Neural cell (in vitro differentiated cells): ENCODE data around the gene PGLYRP1. TPM values are rescaled to one million over a fixed set of nuclear protein-coding genes. Genes with fewer than 3 reads are reported as not detected.

Experiments used
- H2AFZ ChIP-seq: fragments of 200-600, 300-800 bp; sonication (generic), shearing (Covaris generic); 2 replicates; pipeline ENCODE4 v1.6.0; 2014; ENCODE audit warnings: low read depth, mild to moderate bottlenecking, antibody characterized with exemption, low read length, moderate library complexity
- H3F3A ChIP-seq: fragments of 200-600 bp; shearing (Covaris generic); 2 replicates; pipeline ENCODE4 v1.6.1; 2016; ENCODE audit warnings: mild to moderate bottlenecking, moderate library complexity, mixed read lengths, antibody characterized with exemption, low read length; ENCODE audit not compliant: insufficient read depth, poor library complexity, severe bottlenecking
- H3K27ac ChIP-seq: fragments of 200-600, 300-800 bp; sonication (generic), shearing (Covaris generic); 2 replicates; pipeline ENCODE4 v1.5.1; 2014; ENCODE audit warnings: mild to moderate bottlenecking, low read length, moderate library complexity
- H3K27me3 ChIP-seq: fragments of 300-800, 200-600 bp; sonication (generic), shearing (Covaris generic); 2 replicates; pipeline ENCODE4 v1.6.0; 2014; ENCODE audit warnings: mild to moderate bottlenecking, low read depth, low read length, moderate library complexity; ENCODE audit not compliant: insufficient read depth
- H3K36me3 ChIP-seq: fragments of 300-800, 200-600 bp; sonication (generic), shearing (Covaris generic); 2 replicates; pipeline ENCODE4 v1.5.1; 2014; ENCODE audit warnings: mild to moderate bottlenecking, antibody characterized with exemption, low read length, moderate library complexity; ENCODE audit not compliant: insufficient read depth
- H3K4me2 ChIP-seq: fragments of 300-800, 200-600 bp; sonication (generic), shearing (Covaris generic); 2 replicates; pipeline ENCODE4 v1.6.0; 2014; ENCODE audit warnings: mild to moderate bottlenecking, low read length
- H3K4me3 ChIP-seq: fragments of 300-800, 200-600 bp; sonication (generic), shearing (Covaris generic); 2 replicates; pipeline ENCODE4 v1.5.1; 2014; ENCODE audit warnings: mild to moderate bottlenecking, low read length, moderate library complexity
- H3K79me2 ChIP-seq: fragments of 200-600 bp; shearing (Covaris generic); replicated peaks from 2 replicates; pipeline ENCODE4 v1.6.0; 2014; ENCODE audit warnings: mild to moderate bottlenecking, low read length, moderate library complexity; ENCODE audit not compliant: insufficient read depth
- H3K9ac ChIP-seq: fragments of 300-800, 200-600 bp; sonication (generic), shearing (Covaris generic); 2 replicates; pipeline ENCODE4 v1.6.1; 2016; ENCODE audit warnings: mild to moderate bottlenecking, low read length, mixed read lengths
- H3K9me2 ChIP-seq: fragments of 200-600 bp; shearing (Covaris generic); 2 replicates; pipeline ENCODE4 v1.6.1; 2016; ENCODE audit warnings: mild to moderate bottlenecking, low read length, mixed read lengths; ENCODE audit not compliant: insufficient read depth
- H3K9me3 ChIP-seq: fragments of 200-600, 300-800 bp; sonication (generic), shearing (Covaris generic); 2 replicates; pipeline ENCODE4 v1.6.1; 2016; ENCODE audit warnings: mild to moderate bottlenecking, mixed run types, low read length, moderate library complexity, mixed read lengths
- H4K20me1 ChIP-seq: fragments of 200-600 bp; shearing (Covaris generic); 2 replicates; pipeline ENCODE4 v1.6.1; 2016; ENCODE audit warnings: mild to moderate bottlenecking, mixed run types; ENCODE audit not compliant: insufficient read depth
- EP300 ChIP-seq: fragments of 450-650 bp; conservative IDR thresholded peaks from 2 replicates; pipeline ENCODE4 v1.6.1; 2014; ENCODE audit warnings: antibody characterized with exemption, mild to moderate bottlenecking, moderate library complexity; ENCODE audit not compliant: poor library complexity, severe bottlenecking
- EZH2 ChIP-seq: fragments of 200-600, 300-800 bp; shearing (Covaris generic), sonication (generic); IDR thresholded peaks from 2 replicates; pipeline ENCODE4 v1.6.1; 2014; ENCODE audit warnings: antibody characterized with exemption, low read length, borderline replicate concordance, mild to moderate bottlenecking; ENCODE audit not compliant: insufficient read depth, poor library complexity, severe bottlenecking
- MXI1 ChIP-seq: fragments of 450-650 bp; conservative IDR thresholded peaks from 2 replicates; pipeline ENCODE4 v1.6.1; 2014; ENCODE audit warnings: antibody characterized with exemption, mild to moderate bottlenecking; ENCODE audit not compliant: poor library complexity, severe bottlenecking
- POLR2AphosphoS5 ChIP-seq: IDR thresholded peaks from 2 replicates; pipeline ENCODE4 v1.6.1; 2012
- RAD21 ChIP-seq: fragments of 450-650 bp; conservative IDR thresholded peaks from 2 replicates; pipeline ENCODE4 v1.6.1; 2014; ENCODE audit warnings: antibody characterized with exemption, mild to moderate bottlenecking, moderate library complexity
- SMC3 ChIP-seq: fragments of 450-650 bp; conservative IDR thresholded peaks from 2 replicates; pipeline ENCODE4 v1.6.1; 2014; ENCODE audit warnings: antibody characterized with exemption, mild to moderate bottlenecking, moderate library complexity; ENCODE audit not compliant: poor library complexity
- TAF1 ChIP-seq: IDR thresholded peaks from 2 replicates; pipeline ENCODE4 v1.6.1; 2012; ENCODE audit warnings: low read depth
- polyA plus RNA-seq: library from polyadenylated mRNA; depleted of rRNA; stranded (reverse); fragments of >200 nt; gene quantifications from 2 replicates; pipeline ENCODE4 v1.2.3, GENCODE V29; 2014
- TF ChIP-seq, protein P1 (sequence below): IDR thresholded peaks from 2 replicates; pipeline ENCODE4 v1.6.1; 2012; ENCODE audit warnings: borderline replicate concordance
- TF ChIP-seq, protein P2 (sequence below): fragments of 450-650 bp; IDR thresholded peaks from 2 replicates; pipeline ENCODE4 v1.5.1; 2014; ENCODE audit warnings: antibody characterized with exemption, mild to moderate bottlenecking, moderate library complexity; ENCODE audit not compliant: poor library complexity, severe bottlenecking

Gene PGLYRP1
- polyA plus RNA-seq, 1 donor from 2014 or later, result not detected

DNA sequence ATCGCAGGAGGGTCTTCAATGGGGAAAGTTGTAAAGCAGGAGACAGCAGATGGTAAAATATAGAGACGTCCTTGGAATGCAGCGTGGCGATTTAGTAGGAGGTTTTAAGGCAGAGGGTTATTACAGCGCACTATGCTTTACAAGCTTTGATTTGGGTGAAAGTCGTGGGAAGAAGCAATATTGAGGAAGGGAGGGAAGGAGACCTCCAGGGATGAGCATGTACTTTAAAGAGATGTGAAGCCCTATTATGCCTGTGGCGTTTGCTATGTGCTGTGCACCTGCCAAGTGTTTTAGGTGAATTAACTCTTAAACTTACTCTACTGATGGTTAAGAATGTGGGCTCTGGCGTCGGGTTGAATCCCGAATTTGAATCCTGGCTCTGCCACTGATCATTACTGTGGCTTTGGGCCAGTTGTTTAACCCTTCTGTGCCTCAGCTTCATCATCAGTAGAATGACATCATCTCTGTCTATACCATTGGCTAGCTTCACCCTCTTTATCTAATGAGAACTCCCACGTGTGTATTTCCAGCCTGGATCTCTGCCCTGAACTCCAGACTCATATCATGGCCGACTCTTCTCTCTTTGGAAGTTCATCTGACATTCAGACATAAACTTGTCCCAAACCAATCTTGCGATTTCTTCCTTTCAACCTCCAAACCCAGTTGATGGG is 27.0 kb downstream of the PGLYRP1 start:
- H3K9me2 ChIP-seq, result no peaks in the 10 kb centered on the region

DNA sequence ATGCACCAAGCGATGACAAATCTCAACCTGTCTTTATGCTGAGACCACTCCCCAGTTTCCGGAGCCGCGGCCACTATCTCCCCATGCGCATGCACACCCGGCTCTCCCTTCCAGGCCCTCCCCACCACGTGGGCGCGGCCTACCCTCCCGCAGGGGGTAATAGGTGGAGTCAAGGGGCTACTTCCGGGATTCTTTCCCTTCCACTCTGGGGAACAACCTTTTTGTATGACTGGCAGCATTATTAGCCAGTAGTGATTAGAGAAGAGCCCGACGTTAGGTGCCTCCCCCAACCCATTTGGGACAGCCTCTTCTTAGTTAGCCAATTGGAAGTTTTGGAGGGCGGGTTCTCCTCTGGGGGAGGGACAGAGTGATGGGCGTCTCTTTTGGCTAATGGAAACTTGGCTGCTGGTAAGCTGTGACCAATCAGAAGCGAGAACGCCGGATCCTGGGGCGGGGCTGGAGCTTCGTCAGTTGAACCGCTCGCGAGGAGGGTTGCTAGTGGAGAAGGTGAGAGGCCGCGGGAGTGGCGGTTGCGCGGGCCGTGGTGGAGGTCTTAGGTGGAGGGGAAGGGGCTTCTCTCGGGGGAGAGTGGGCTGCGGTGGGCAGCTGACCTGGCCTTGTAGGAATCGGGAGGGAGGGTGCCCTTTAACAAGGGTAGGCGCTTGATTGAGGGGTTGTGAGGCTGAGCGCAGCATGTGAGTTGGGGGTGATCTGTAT is 27.7 kb downstream of the PGLYRP1 start, which contains the start of gene CCDC61:
Gene CCDC61, plus strand, starts transcription at position 470 of the 717 bp plus-strand sequence. CDS start 7,552 bp downstream, outside the sequence.
- Histone ChIP-seq H3K27ac (peak within 1 kb of the TSS; percentile 76), H3K4me2 (peak within 1 kb of the TSS; percentile 85), H2AFZ (peak within 1 kb of the TSS; percentile 58), H3K9me3 (no peaks in the 10 kb centered on the region), H3K4me3 (peak within 1 kb of the TSS; percentile 71), H3K27me3 (no peaks in the 10 kb centered on the region), H3K79me2 (no peaks in the 10 kb centered on the region), H3F3A (no peaks in the 10 kb centered on the region), H3K36me3 (no peaks in the 10 kb centered on the region), H3K9me2 (no peaks in the 10 kb centered on the region), H3K9ac (peak within 1 kb of the TSS; percentile 67), H4K20me1 (no peaks in the 10 kb centered on the region)
- TF ChIP-seq POLR2AphosphoS5 (peak; percentile 89), RAD21 (peak; percentile 58), MXI1 (peak; percentile 92), TAF1 (no peak), EZH2 (no peak), SMC3 (peak; percentile 61)
- TF ChIP-seq, protein P1, sequence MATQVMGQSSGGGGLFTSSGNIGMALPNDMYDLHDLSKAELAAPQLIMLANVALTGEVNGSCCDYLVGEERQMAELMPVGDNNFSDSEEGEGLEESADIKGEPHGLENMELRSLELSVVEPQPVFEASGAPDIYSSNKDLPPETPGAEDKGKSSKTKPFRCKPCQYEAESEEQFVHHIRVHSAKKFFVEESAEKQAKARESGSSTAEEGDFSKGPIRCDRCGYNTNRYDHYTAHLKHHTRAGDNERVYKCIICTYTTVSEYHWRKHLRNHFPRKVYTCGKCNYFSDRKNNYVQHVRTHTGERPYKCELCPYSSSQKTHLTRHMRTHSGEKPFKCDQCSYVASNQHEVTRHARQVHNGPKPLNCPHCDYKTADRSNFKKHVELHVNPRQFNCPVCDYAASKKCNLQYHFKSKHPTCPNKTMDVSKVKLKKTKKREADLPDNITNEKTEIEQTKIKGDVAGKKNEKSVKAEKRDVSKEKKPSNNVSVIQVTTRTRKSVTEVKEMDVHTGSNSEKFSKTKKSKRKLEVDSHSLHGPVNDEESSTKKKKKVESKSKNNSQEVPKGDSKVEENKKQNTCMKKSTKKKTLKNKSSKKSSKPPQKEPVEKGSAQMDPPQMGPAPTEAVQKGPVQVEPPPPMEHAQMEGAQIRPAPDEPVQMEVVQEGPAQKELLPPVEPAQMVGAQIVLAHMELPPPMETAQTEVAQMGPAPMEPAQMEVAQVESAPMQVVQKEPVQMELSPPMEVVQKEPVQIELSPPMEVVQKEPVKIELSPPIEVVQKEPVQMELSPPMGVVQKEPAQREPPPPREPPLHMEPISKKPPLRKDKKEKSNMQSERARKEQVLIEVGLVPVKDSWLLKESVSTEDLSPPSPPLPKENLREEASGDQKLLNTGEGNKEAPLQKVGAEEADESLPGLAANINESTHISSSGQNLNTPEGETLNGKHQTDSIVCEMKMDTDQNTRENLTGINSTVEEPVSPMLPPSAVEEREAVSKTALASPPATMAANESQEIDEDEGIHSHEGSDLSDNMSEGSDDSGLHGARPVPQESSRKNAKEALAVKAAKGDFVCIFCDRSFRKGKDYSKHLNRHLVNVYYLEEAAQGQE, result no peak
- TF ChIP-seq, protein P2, sequence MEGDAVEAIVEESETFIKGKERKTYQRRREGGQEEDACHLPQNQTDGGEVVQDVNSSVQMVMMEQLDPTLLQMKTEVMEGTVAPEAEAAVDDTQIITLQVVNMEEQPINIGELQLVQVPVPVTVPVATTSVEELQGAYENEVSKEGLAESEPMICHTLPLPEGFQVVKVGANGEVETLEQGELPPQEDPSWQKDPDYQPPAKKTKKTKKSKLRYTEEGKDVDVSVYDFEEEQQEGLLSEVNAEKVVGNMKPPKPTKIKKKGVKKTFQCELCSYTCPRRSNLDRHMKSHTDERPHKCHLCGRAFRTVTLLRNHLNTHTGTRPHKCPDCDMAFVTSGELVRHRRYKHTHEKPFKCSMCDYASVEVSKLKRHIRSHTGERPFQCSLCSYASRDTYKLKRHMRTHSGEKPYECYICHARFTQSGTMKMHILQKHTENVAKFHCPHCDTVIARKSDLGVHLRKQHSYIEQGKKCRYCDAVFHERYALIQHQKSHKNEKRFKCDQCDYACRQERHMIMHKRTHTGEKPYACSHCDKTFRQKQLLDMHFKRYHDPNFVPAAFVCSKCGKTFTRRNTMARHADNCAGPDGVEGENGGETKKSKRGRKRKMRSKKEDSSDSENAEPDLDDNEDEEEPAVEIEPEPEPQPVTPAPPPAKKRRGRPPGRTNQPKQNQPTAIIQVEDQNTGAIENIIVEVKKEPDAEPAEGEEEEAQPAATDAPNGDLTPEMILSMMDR, result peak; percentile 21

More for the DNA sequence above, 27.0 kb downstream of the PGLYRP1 start:
- H2AFZ ChIP-seq, result peak overlapping the region; percentile 58
- peak overlapping the region; percentile 71 for H3K4me3 ChIP-seq
- H4K20me1 ChIP-seq, result no peaks in the 10 kb centered on the region
- H3F3A ChIP-seq, result no peaks in the 10 kb centered on the region
- H3K36me3 ChIP-seq, result no peaks in the 10 kb centered on the region
- peak overlapping the region; percentile 67 for H3K9ac ChIP-seq
- no peaks in the 10 kb centered on the region for H3K79me2 ChIP-seq
- peak overlapping the region; percentile 85 for H3K4me2 ChIP-seq
- TF ChIP-seq, protein P2, result no peak
- TF ChIP-seq, protein P1, result no peak
- TF ChIP-seq POLR2AphosphoS5, result no peak
- TF ChIP-seq TAF1, result no peak
- TF ChIP-seq SMC3, result no peak
- no peak for TF ChIP-seq EP300
- no peak for TF ChIP-seq EZH2
- no peak for TF ChIP-seq RAD21
- no peak for TF ChIP-seq MXI1
- no peaks in the 10 kb centered on the region for H3K9me3 ChIP-seq
- H3K27ac ChIP-seq, result peak overlapping the region; percentile 76
- H3K27me3 ChIP-seq, result no peaks in the 10 kb centered on the region
